ENCODE measurements around the gene ADAMTSL3.
"Not testable (repeated sequence)": the region's sequence is repeated elsewhere in the genome, so short reads cannot be mapped to it uniquely, and the experiment has no call there.

Gene ADAMTSL3

DNA sequence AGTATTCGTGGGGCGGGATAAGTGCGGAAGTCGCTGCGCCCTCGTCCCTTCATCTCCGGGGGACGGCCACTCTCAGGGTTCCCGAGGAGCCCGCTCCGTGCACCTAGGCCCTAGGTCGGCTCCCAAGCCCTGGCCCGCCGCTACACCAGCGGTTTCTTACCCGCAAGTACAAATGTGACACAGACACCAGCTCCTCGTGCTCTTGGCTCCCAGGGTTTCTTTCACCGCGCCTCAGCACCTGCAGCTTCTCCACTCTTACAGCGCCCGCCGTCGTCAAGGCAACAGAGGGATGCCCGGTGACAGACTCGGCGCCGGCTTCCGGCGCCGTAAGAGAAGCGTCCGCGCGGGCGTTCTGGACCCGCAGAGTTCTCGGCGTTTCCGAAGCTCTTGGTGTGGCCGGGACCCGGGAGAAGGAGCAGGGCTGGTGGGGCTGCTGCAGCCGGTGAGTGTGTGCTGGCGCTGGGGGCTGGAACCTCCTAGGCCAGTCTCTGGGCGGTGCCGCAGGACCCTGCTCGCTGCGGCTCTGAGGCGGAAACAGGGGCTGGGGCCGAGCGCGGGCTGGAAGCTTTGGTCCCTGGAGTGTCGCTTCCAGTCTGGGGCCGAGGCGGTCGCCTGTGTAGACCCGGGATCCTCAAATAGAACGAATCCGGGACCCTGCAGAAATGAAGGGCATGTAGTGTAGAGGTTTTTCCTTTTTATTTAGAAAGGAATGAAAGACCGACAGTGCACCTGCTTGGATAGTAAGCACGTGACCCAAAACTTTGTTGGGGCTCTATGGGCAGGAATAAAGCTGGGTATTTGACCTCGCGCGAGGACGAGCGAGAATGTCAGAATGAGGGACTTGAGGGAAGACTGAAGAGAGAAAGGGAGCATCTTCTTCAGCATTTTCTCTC lies 426.2 kb downstream of the ADAMTSL3 start:
- peak overlapping the region; percentile 81 for H3K4me3 ChIP-seq (ENCODE audit: low read depth, low read length)
- DNase-seq (ENCODE audit: low read depth), result peak; percentile 79
- no peak for TF ChIP-seq CTCF (IDR thresholded peaks at IDR 0.05; ENCODE audit: insufficient read depth, low read depth, low read length, missing control alignments)

GRCh38 chr15:84080778-84081084 lies 426.8 kb downstream of the ADAMTSL3 start:
- peak overlapping the region; percentile 81 for H3K4me3 ChIP-seq (ENCODE audit: low read depth, low read length)
- not testable (repeated sequence) for DNase-seq (ENCODE audit: low read depth)

DNA sequence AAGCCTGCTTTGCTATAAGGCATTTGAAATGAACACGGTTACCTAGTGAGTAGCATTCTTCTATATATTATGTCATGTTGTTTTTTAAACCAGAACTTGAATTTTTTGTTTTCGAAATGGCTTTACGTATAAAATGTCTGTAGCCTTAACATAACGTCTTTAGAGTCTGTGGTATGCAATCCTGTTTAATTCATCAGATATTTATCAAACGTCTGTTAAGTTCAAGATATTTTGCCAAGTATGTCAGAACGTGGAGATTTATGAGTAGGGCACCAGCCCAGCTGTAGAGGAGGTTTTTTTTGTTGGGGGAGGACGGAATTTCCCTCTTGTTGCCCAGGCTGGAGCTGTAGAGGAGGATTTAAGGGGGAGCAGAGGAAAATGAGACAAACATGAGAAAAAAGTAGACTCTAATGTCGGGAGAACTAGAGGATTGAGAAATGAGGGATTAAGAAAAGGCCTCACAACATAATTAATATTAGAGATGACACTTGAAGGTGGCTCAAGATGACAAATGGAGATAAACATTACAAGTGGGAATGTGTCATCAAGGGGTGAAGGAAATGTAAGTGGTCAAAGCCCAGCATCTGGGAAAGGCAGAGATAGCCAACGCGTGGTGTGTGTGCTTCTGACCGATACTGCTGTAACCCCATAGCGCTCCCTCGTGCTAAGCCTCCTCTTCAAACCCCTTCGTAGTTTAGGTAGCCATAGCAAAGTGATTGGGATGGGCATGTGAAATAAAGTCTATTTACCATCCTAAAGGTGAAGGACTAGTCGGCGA lies 427.7 kb downstream of the ADAMTSL3 start:
- no peak for DNase-seq (ENCODE audit: low read depth)
- H3K4me3 ChIP-seq (ENCODE audit: low read depth, low read length), result no peak overlapping the region
- no peak for TF ChIP-seq CTCF (IDR thresholded peaks at IDR 0.05; ENCODE audit: insufficient read depth, low read depth, low read length, missing control alignments)

DNA sequence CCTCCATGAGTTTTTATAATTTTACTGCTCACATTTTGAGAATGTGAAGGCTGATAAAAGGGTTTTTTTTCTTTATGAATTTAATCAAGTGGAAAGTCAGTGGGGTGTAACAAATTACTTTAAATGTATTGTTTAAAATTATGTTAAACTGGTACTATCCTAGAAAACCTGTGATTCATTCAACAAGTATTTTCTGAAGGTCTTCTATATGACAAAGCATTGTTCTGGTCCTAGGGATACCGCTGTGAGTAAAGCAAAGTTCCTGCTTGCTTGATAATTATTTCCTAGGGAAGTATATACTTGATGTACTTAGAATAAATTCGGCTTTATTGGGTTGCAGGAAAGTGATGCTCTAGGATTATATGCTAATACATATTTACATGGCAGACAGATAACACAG lies 428.8 kb downstream of the ADAMTSL3 start:
- TF ChIP-seq CTCF (IDR thresholded peaks at IDR 0.05; ENCODE audit: insufficient read depth, low read depth, low read length, missing control alignments), result no peak
- no peak for DNase-seq (ENCODE audit: low read depth)

GRCh38 chr15:84086071-84086470 lies 432.1 kb downstream of the ADAMTSL3 start:
- not testable (repeated sequence) for DNase-seq (ENCODE audit: low read depth); H3K4me3 ChIP-seq (ENCODE audit: low read depth, low read length)

More for the DNA sequence above, 428.8 kb downstream of the ADAMTSL3 start:
- no peak overlapping the region for H3K4me3 ChIP-seq (ENCODE audit: low read depth, low read length)
